NCI-H2081 treated with DMSO at 0.1 percent for 48 hours (cell line): ENCODE data around the gene KIR3DL3.
"Not testable (repeated sequence)": the region's sequence is repeated elsewhere in the genome, so short reads cannot be mapped to it uniquely, and the experiment has no call there.

Experiments
- DNase-seq: peaks from one replicate; lab custom pipeline; 2025; lab: John Stamatoyannopoulos, UW

The KIR3DL3 gene

GRCh38 chr19:54731191-54731590 is 6.9 kb downstream of the KIR3DL3 start:
- no peak for DNase-seq

- DNase-seq, result not testable (repeated sequence)
Observed at GRCh38 chr19:54738306-54738705, 14.1 kb downstream of the KIR3DL3 start, which contains the start of gene KIR2DL3. KIR2DL3 (plus strand) TSS chr19:54738513; CDS start chr19:54738546, 33 bp downstream.

DNA sequence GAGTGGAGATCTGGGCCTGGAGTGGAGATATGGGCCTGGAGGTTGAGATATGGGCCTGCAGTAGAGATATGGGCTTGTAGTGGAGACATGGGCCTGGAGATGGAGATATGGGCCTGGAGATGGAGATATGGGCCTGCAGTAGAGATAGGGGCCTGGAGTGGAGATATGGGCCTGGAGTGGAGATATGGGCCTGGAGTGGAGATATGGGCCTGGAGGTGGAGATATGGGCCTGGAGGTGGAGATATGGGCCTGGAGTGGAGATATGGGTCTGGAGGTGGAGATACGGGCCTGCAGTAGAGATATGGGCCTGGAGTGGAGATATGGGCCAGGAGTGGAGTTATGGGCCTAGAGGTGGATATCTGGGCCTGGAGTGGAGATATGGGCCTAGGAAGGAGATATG is 14.5 kb downstream of the KIR3DL3 start:
- no peak for DNase-seq

GRCh38 chr19:54739587-54740497 is 15.6 kb downstream of the KIR3DL3 start:
- DNase-seq, result no peak

- DNase-seq, result not testable (repeated sequence)
Observed at GRCh38 chr19:54741950-54742349, 17.7 kb downstream of the KIR3DL3 start.

DNA sequence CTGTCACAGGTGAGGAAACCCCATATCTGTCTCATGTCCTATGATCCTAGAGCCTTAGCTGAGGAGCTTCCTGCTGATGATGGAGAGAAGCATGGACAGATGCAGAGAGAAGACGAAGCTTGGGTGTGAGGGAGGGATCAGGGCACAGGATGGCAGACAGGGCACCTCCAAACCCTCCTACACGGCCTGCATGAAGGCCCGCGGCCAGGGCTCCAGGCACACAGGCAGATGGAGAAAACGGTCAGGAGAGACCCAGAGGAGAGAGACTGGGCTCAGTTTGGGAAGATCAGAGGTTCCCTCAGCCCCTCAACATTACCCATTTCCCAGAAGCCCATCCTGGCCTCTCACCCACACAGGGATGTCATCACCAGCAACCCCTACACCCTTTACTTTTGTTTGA is 19.8 kb downstream of the KIR3DL3 start:
- DNase-seq, result not testable (repeated sequence)

DNA sequence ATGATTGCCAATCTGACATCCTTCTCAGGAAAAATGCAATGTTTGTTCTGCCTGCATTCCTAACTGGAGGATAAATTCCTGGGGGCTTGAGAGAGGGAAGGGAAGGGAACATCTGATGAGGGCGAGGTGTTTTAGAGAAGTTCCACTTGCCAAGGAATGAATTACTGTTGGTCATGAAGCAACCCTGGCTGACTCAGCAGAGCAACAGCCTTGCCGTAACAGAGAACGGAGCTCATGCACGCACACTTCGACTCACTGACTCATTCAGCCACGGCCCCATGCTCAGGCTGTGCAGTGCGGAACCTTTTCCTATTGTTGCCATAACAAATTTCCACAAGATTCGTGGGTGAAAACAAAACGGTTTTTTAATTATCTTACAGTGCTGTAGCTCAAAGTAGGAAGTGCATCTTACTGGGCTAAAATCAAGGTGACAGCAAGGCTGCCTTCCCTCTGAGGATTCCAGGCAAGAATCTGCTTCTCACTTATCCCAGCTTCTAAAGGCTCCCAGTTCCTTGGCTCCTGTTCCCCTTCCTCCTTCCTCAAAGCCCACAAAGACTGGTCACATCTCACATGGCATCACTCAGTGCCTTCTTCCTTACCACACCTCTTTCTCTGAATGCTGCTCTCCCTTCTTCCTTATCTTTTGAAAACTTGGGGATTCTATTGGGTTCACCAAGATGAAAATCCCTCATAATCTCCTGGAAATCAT is 23.5 kb downstream of the KIR3DL3 start:
- not testable (repeated sequence) for DNase-seq

- DNase-seq, result not testable (repeated sequence)
Observed at GRCh38 chr19:54750276-54750675, 26.0 kb downstream of the KIR3DL3 start.

- not testable (repeated sequence) for DNase-seq
Observed at GRCh38 chr19:54756204-54757110, 32.2 kb downstream of the KIR3DL3 start.

- DNase-seq, result not testable (repeated sequence)
Observed at GRCh38 chr19:54758577-54758976, 34.3 kb downstream of the KIR3DL3 start.

DNA sequence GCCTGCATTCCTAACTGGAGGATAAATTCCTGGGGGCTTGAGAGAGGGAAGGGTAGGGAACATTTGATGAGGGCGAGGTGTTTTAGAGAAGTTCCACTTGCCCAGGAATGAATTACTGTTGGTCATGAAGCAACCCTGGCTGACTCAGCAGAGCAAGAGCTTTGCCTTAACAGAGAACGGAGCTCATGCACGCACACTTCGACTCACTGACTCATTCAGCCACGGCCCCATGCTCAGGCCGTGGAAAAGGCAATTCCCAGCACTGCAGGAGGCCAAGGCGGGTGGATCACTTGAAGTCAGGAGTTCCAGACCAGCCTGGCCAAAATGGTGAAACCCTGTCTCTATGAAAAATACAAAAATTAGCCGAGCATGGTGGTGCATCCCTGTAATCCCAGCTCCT is 40.0 kb downstream of the KIR3DL3 start:
- DNase-seq, result not testable (repeated sequence)

GRCh38 chr19:54766464-54766863 is 42.2 kb downstream of the KIR3DL3 start:
- DNase-seq, result not testable (repeated sequence)

GRCh38 chr19:54769646-54770045 is 45.4 kb downstream of the KIR3DL3 start, which contains the start of gene KIR2DL1:
KIR2DL1 (plus strand) TSS chr19:54769793; CDS start chr19:54769851, 58 bp downstream.
- not testable (repeated sequence) for DNase-seq

DNA sequence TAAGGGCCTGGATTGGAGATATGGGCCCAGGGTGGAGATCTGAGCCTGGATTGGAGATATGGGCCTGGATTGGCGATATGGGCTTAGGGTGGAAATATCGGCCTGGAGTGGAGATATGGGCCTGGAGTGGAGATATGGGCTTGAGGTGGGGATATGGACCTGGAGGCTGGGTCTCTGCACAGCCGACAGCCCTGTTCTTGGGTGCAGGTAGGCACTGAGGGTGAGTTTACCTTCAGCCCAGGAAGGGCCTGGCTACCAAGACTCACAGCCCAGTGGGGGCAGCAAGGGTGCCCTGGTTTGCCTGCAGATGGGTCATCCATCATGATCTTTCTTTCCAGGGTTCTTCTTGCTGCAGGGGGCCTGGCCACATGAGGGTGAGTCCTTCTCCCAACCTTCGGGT is 46.3 kb downstream of the KIR3DL3 start:
- not testable (repeated sequence) for DNase-seq

DNA sequence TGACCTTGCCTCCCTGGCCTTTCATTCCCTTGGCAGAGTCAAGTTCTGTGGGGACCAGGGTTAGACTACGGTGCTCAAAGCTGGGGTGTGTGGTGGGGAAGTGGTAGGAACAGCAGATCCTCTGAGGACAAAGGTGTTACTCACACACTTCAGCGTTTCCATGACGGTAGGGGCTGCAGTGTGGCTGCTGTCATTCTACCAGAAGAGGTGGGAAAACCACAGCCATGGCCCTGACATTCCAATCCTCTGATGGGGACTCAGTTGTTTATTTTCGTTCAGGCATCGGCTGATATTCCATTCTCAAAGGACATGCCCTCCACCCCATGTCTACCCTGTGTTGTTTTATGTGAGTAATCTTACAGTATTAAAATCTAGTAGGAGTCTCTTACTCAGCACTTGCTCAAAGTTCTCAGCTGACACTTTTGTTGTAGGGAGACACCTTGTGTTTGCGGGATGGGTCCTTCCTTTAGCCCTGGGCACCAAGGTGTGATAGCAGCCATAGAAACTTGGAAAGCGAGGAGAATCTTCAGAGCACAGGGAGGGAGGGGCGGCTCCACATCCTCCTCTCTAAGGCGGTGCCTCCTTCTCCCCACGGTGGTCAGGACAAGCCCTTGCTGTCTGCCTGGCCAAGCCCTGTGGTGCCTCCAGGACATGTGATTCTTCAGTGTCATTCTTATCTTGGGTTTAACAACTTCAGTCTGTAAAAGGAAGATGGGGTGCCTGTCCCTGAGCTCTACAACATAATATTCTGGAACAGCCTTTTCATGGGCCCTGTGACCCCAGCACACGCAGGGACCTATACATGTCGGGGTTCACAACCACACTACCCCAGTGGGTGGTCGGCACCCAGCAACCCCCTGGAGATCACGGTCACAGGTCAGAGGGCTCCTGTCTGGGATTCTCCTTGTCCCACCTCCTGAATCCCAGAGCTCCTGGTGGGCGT is 47.0 kb downstream of the KIR3DL3 start:
- DNase-seq, result not testable (repeated sequence)

DNA sequence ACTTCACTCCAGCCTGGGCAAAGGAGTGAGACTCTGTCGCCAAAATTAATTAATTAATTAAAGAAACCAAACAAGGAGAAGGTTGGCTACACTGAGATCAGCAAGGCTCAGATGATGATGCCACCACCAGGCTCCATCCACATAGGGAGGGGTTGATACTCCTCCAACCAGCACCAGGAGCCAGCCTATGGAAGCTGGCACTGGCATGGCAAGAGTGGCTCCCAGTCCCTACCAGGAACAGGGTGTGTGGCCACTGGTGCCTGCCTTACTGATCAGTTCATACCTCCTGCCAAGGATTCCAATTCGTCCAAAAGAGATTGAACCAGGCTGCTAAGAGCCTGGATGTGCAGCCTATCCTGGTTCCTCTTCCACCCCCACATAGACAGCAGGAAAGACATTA is 48.4 kb downstream of the KIR3DL3 start:
- not testable (repeated sequence) for DNase-seq

DNA sequence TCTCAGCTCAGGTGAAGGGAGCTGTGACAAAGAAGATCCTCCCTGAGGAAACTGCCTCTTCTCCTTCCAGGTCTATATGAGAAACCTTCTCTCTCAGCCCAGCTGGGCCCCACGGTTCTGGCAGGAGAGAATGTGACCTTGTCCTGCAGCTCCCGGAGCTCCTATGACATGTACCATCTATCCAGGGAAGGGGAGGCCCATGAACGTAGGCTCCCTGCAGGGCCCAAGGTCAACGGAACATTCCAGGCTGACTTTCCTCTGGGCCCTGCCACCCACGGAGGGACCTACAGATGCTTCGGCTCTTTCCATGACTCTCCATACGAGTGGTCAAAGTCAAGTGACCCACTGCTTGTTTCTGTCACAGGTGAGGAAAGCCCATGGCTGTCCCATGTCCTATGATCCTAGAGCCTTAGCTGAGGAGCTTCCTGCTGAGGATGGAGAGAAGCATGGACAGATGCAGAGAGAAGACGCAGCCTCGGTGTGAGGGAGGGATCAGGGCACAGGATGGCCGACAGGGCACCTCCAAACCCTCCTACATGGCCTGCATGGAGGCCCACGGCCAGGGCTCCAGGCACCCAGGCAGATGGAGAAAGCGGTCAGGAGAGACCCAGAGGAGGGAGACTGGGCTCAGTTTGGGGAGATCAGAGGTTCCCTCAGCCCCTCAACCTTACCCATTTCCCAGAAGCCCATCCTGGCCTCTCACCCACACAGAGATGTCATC is 51.0 kb downstream of the KIR3DL3 start:
- DNase-seq, result not testable (repeated sequence)

DNA sequence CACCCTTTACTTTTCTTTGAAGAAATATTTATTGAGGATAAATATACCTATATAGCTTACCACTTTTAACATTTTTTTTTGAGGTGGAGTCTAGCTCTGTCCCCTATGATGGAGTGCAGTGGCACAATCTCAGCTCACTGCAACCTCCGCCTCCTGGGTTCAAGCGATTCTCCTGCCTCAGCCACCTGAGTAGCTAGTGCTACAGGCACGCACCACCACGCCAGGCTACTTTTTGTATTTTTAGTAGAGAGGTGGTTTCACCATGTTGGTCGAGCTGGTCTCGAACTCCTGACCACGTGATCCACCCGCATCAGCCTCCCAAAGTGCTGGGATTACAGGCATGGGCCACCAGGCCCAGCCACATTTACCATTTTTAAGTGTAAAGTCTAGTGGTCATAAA is 51.6 kb downstream of the KIR3DL3 start:
- not testable (repeated sequence) for DNase-seq

DNA sequence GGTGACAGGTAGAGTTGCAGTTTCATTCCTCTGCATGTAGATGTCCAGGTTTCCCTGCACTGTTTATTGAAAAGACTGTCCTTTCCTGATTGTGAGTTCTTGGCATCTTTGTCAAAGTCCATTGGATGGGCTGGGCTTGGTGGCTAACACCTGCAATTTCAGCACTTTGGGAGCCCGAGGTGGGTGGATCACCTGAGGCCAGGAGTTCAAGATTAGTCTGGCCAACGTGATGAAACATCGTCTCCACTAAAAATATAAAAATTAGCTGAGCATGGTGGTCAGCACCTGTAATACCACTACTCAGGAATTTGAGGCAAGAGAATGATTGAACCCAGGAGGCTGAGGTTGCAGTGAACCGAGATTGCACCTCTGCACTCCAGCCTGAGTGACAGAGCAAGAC is 53.6 kb downstream of the KIR3DL3 start:
- DNase-seq, result not testable (repeated sequence)

- DNase-seq, result not testable (repeated sequence)
Observed at GRCh38 chr19:54778896-54779295, 54.7 kb downstream of the KIR3DL3 start.
